Breast epithelium (tissue), 4 donors: ENCODE results near the gene TNFRSF1A. TPM values are rescaled to one million over a fixed set of nuclear protein-coding genes. Genes with fewer than 3 reads are reported as not detected.
"Not testable (repeated sequence)": the region's sequence is repeated elsewhere in the genome, so short reads cannot be mapped to it uniquely, and the experiment has no call there.

Source experiments
- DNase-seq, 2 donors: peaks; one replicate each; pipeline ENCODE4 v3.0.0-alpha.2; 2019; ENCODE audit warnings: low spot score in 2 of 2
- H3K27ac ChIP-seq, 2 donors: fragments of 200-600 bp; sonication (generic) in 1 of 2; one replicate each; pipeline ENCODE4 v1.5.1; 2016 to 2019; ENCODE audit warnings: mild to moderate bottlenecking in 1 of 2
- H3K27me3 ChIP-seq, 2 donors: fragments of 200-600 bp; sonication (generic) in 1 of 2; one replicate each; pipeline versions ENCODE4 v1.5.1 to v1.6.0; 2017 to 2019; ENCODE audit warnings: control low read depth in 1 of 2, mild to moderate bottlenecking in 1 of 2
- H3K36me3 ChIP-seq: fragments of 200-600 bp; one replicate; pipeline ENCODE4 v1.5.1; 2019
- H3K4me1 ChIP-seq, 2 donors: fragments of 200-600 bp; sonication (generic); one replicate each; pipeline ENCODE4 v1.5.1; 2016 to 2019; ENCODE audit warnings: control low read depth in 1 of 2
- H3K4me3 ChIP-seq, 3 donors: fragments of 200-600 bp; sonication (generic); 1 replicate in 2 of 3; 2 replicates in 1 of 3; pipeline ENCODE4 v1.5.1; 2016 to 2019; ENCODE audit warnings: mild to moderate bottlenecking in 3 of 3, moderate library complexity in 2 of 3
- H3K9me3 ChIP-seq, 2 donors: fragments of 200-600 bp; sonication (generic) in 1 of 2; one replicate each; pipeline ENCODE4 v1.5.1; 2016 to 2019; ENCODE audit warnings: control low read depth in 1 of 2
- POLR2A ChIP-seq: fragments of 450-650 bp; IDR thresholded peaks from one replicate; pipeline ENCODE4 v1.6.1; 2016; ENCODE audit warnings: antibody characterized with exemption, mild to moderate bottlenecking, moderate library complexity
- POLR2AphosphoS5 ChIP-seq, 3 donors: sonication (generic); formaldehyde crosslinking; IDR thresholded peaks; one replicate each; pipeline ENCODE4 v1.6.1; 2017; ENCODE audit warnings: antibody characterized with exemption in 3 of 3
- intact Hi-C: fragments of 100-400 bp; cut with DNase I; formaldehyde crosslinking; loops from one replicate; pipeline ENCODE4 v1.15.1; 2023; ENCODE audit warnings: low total_unique reads
- total RNA-seq, 3 donors: library from RNA; depleted of rRNA; stranded (reverse); fragments of >200 nt; gene quantifications; one replicate each; pipeline ENCODE4 v1.1.0, GENCODE V29; 2016
- TF ChIP-seq, protein P1 (sequence below), 3 donors: fragments of 450-650 bp; IDR thresholded peaks; one replicate each; pipeline ENCODE4 v1.5.1; 2016 to 2017; ENCODE audit warnings: antibody characterized with exemption in 3 of 3, mild to moderate bottlenecking in 3 of 3, moderate library complexity in 3 of 3

TNFRSF1A gene
- total RNA-seq, 3 donors from 2014 or later: 232 to 256 (median 238) TPM

DNA sequence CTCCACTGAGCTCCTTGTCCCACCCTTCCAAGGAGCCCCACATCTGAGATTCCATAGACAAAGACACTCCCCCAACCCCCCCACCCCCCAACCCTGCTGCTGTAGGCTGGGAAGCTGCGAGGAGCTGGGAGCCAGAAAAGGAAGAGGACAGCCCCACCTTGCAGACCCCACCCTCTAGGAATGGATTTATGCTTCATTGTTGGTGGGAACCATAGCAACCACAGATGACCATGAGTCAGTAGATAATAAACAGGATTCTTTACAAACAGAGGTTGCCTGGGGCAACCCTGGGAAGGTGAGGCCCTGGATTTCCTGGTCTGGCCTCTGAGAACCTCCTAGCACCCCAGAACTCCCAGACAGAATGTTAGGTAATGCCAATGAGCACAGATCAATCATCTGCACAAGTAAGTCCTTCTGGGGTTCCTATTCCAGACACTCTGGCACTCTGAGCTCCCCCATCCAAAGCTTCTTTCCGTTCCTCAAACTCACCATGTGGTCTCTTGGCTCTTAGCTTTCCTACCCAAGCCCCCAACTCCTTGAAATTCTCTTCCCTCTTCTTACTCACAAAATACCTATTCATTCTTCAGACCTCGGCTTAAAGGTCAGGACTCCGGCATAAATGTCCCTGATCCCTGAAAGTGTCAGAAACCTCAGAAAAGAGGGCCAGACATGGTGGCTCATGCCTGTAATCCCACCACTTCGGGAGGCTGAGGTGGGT lies 46.6 kb downstream of the TNFRSF1A start:
- intact Hi-C loops: no loop called here
- H3K27ac ChIP-seq: peak overlapping the region; percentile 59 to 74
- DNase-seq: peak; percentile 70 to 75

DNA sequence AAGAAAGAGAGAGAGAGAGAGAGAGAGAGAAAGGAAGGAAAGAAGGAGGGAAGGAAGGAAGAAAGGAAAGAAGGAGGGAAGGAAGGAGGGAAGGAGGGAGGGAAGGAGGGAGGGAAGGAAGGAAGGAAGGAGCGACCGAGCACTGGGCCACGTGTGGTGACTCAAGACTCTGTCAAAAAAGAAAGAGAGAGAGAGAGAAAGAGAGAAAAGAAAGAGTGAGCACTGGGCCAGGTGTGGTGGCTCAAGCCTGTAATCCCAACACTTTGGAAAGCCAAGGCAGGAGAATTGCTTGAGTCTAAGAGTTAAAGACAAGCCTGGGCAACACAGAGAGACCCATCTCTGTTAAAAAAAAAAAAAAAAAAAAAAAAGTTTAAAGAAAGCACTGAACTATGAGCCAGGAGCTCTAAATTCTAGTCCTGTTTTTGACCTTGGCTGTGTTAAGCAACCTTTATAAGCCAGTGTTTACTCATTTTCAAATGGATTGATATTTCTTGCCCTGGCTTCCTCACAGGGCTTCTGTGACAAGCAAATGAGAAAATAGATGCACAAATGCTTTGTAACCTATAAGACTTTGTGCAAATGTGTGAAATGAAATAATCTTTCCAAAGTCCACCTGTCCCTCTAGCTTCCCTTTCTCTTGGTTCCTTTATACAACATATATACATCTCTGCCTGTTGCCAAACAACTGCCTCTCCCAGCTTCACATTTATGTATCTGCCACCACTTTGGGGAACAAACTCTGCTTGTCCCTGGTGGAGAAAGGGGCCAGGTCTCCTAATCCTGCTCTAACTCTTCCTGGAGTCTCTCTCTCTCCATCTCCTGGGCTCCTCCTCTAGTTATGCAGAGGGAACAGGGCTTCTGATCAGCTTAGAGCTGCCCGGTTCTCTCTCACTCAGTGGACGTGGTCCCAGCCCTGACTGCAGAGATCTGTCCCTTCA lies 47.5 kb downstream of the TNFRSF1A start:
- Histone ChIP-seq H3K27ac (peak overlapping the region; percentile 59 to 74), H3K27me3 (no peaks in the 10 kb centered on the region), H3K4me1 (no peaks in the 10 kb centered on the region), H3K9me3 (no peaks in the 10 kb centered on the region), H3K36me3 (no peaks in the 10 kb centered on the region), H3K4me3 (no peak overlapping the region)
- DNase-seq: no peak
- TF ChIP-seq, protein P1, sequence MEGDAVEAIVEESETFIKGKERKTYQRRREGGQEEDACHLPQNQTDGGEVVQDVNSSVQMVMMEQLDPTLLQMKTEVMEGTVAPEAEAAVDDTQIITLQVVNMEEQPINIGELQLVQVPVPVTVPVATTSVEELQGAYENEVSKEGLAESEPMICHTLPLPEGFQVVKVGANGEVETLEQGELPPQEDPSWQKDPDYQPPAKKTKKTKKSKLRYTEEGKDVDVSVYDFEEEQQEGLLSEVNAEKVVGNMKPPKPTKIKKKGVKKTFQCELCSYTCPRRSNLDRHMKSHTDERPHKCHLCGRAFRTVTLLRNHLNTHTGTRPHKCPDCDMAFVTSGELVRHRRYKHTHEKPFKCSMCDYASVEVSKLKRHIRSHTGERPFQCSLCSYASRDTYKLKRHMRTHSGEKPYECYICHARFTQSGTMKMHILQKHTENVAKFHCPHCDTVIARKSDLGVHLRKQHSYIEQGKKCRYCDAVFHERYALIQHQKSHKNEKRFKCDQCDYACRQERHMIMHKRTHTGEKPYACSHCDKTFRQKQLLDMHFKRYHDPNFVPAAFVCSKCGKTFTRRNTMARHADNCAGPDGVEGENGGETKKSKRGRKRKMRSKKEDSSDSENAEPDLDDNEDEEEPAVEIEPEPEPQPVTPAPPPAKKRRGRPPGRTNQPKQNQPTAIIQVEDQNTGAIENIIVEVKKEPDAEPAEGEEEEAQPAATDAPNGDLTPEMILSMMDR (IDR thresholded peaks at IDR 0.05): no peak
- no peak for TF ChIP-seq POLR2A
- no peak for TF ChIP-seq POLR2AphosphoS5 (IDR thresholded peaks at IDR 0.05)
- intact Hi-C loops: no loop called here

More for the DNA sequence above, 46.6 kb downstream of the TNFRSF1A start:
- H3K4me1 ChIP-seq: no peaks in the 10 kb centered on the region
- H3K36me3 ChIP-seq: no peaks in the 10 kb centered on the region
- TF ChIP-seq, protein P1 (IDR thresholded peaks at IDR 0.05): no peak
- TF ChIP-seq POLR2AphosphoS5 (IDR thresholded peaks at IDR 0.05): peak in 1 of 3 donors; percentile 24
- no peaks in the 10 kb centered on the region for H3K27me3 ChIP-seq
- no peaks in the 10 kb centered on the region for H3K9me3 ChIP-seq
- no peak overlapping the region for H3K4me3 ChIP-seq

DNA sequence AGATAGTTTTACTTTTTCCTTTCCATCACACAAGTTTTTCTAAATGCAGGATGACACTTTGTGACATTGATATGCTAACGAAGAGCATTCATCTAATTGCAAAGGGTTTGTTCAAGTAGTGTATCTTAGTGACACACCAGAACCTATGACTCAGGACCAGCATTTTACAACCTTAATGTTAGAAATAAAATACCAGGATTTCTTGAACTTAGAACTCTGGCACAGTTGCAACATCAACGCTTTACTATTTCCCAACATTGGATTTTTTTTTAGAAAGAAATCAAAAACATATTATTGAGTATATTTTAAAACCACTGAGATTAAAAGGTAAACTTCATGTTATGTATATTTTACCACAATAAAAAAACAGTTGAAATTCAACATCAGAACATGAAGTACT lies 49.3 kb downstream of the TNFRSF1A start:
- intact Hi-C loops: no loop called here
- TF ChIP-seq POLR2AphosphoS5 (IDR thresholded peaks at IDR 0.05) (no peak), POLR2A (no peak)
- TF ChIP-seq, protein P1 (IDR thresholded peaks at IDR 0.05): no peak
- no peak overlapping the region for H3K4me3 ChIP-seq
- no peaks in the 10 kb centered on the region for H3K9me3 ChIP-seq
- no peak for DNase-seq
- H3K27me3 ChIP-seq: no peaks in the 10 kb centered on the region
- H3K4me1 ChIP-seq: no peaks in the 10 kb centered on the region
- H3K27ac ChIP-seq: no peak overlapping the region
- no peaks in the 10 kb centered on the region for H3K36me3 ChIP-seq

DNA sequence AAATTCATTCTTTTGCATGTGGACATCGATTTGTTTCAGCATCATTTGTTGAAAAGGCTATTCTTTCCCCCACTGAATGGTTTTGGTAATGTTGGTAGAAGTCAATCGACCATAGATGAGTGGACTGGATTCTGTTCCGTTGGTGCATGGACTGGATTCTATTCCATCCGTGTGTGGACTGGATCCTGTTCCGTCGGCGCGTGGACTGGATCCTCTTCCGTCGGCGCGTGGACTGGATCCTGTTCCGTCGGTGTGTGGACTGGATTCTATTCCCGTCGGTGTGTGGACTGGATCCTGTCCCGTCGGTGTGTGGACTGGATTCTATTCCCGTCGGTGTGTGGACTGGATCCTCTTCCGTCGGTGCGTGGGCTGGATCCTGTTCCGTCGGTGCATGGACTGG lies 52.0 kb downstream of the TNFRSF1A start:
- H3K27ac ChIP-seq, H3K4me3 ChIP-seq, DNase-seq, H3K27me3 ChIP-seq, H3K9me3 ChIP-seq, H3K36me3 ChIP-seq, H3K4me1 ChIP-seq: not testable (repeated sequence)
- intact Hi-C loops: loop anchor here (10.0 kb wide), 1 partner anchor 225 kb away; no protein-coding TSS in a partner anchor

DNA sequence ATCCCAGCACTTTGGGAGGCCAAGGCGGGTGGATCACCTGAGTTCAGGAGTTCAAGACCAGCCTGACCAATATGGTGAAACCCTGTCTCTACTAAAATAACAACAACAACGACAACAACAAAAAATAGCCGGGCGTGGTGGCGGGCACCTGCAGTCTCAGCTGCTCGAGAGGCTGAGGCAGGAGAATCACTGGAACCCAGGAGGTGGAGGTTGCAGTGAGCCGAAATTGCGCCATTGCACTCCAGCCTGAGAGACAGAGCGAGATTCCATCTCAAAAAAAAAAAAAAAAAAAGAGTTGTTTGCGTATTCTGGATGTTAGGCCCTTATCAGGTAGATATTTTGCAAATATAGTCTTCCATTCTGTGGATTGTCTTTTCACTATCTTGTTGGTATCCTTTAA lies 52.8 kb downstream of the TNFRSF1A start:
- not testable (repeated sequence) for DNase-seq, H3K4me3 ChIP-seq, H3K9me3 ChIP-seq, H3K27me3 ChIP-seq, H3K27ac ChIP-seq, H3K4me1 ChIP-seq, H3K36me3 ChIP-seq
- intact Hi-C loops: loop anchor here (10.0 kb wide), 1 partner anchor 224 kb away; no protein-coding TSS in a partner anchor

DNA sequence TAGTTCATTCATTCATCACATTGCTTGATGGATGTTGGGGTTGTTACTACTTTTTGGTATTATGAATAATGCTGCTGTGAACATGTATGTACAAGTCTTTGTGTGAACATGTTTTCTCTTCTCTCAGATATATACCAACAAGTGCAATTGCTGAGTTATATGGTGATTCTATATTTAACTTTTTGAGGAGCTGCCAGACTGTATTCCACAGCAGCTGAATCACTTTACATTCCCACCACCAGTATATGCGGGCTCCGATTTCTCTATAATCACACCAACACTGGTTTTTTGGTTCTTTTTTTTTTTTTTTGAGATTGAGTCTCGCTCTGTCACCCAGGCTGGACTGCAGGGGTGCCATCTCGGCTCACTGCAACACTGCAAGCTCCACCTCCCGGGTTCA lies 53.6 kb downstream of the TNFRSF1A start:
- H3K27me3 ChIP-seq: no peaks in the 10 kb centered on the region
- no peaks in the 10 kb centered on the region for H3K4me1 ChIP-seq
- no peaks in the 10 kb centered on the region for H3K36me3 ChIP-seq
- DNase-seq: no peak
- no peak for TF ChIP-seq POLR2A
- TF ChIP-seq, protein P1 (IDR thresholded peaks at IDR 0.05): no peak
- no peak for TF ChIP-seq POLR2AphosphoS5 (IDR thresholded peaks at IDR 0.05)
- no peak overlapping the region for H3K27ac ChIP-seq
- H3K9me3 ChIP-seq: no peaks in the 10 kb centered on the region
- intact Hi-C loops: loop anchor here (10.0 kb wide), 1 partner anchor 223 kb away; no protein-coding TSS in a partner anchor
- no peak overlapping the region for H3K4me3 ChIP-seq
